Measurements from ENCODE around the gene GPC3.

Gene GPC3

GRCh38 chrX:133749951-133750350, 235.4 kb downstream of the GPC3 start:
- Histone ChIP-seq H3K4me3 (ENCODE audit: insufficient read length, low read depth) (no peak overlapping the region), H3K4me1 (ENCODE audit: insufficient read depth, insufficient read length) (no peaks in the 10 kb centered on the region), H3K36me3 (ENCODE audit: insufficient read depth, insufficient read length, low read length) (no peaks in the 10 kb centered on the region), H3K9me3 (ENCODE audit: insufficient read depth, low read length) (no peaks in the 10 kb centered on the region), H3K9ac (ENCODE audit: insufficient read length, low read depth) (no peak overlapping the region), H3K27me3 (ENCODE audit: insufficient read depth, insufficient read length) (no peaks in the 10 kb centered on the region)
- TF ChIP-seq ZNF274 (IDR thresholded peaks at IDR 0.05; ENCODE audit: low read depth, low read length): no peak
- no peak for TF ChIP-seq SUZ12 (IDR thresholded peaks at IDR 0.05; ENCODE audit: extremely low read depth, insufficient read depth, insufficient read length)
- TF ChIP-seq YY1 (IDR thresholded peaks at IDR 0.05; ENCODE audit: insufficient read depth, insufficient read length): no peak
- no peak for DNase-seq (ENCODE audit: low read depth, low spot score)

GRCh38 chrX:133749370-133749769, 236.0 kb downstream of the GPC3 start:
- H3K4me1 ChIP-seq (ENCODE audit: insufficient read depth, insufficient read length): no peaks in the 10 kb centered on the region
- TF ChIP-seq YY1 (IDR thresholded peaks at IDR 0.05; ENCODE audit: insufficient read depth, insufficient read length): no peak
- no peak for DNase-seq (ENCODE audit: low read depth, low spot score)
- H3K4me3 ChIP-seq (ENCODE audit: insufficient read length, low read depth): no peak overlapping the region
- H3K36me3 ChIP-seq (ENCODE audit: insufficient read depth, insufficient read length, low read length): no peaks in the 10 kb centered on the region
- no peaks in the 10 kb centered on the region for H3K27me3 ChIP-seq (ENCODE audit: insufficient read depth, insufficient read length)
- no peak overlapping the region for H3K9ac ChIP-seq (ENCODE audit: insufficient read length, low read depth)
- no peaks in the 10 kb centered on the region for H3K9me3 ChIP-seq (ENCODE audit: insufficient read depth, low read length)

- H3K4me1 ChIP-seq (ENCODE audit: insufficient read depth, insufficient read length): no peaks in the 10 kb centered on the region
- DNase-seq (ENCODE audit: low read depth, low spot score): no peak
Observed at GRCh38 chrX:133747196-133747595, 238.2 kb downstream of the GPC3 start.

GRCh38 chrX:133746593-133746992, 238.8 kb downstream of the GPC3 start:
- no peaks in the 10 kb centered on the region for H3K9me3 ChIP-seq (ENCODE audit: insufficient read depth, low read length)
- DNase-seq (ENCODE audit: low read depth, low spot score): no peak
- no peaks in the 10 kb centered on the region for H3K36me3 ChIP-seq (ENCODE audit: insufficient read depth, insufficient read length, low read length)
- H3K27me3 ChIP-seq (ENCODE audit: insufficient read depth, insufficient read length): no peaks in the 10 kb centered on the region
- H3K4me3 ChIP-seq (ENCODE audit: insufficient read length, low read depth): no peak overlapping the region
- TF ChIP-seq ZNF274 (IDR thresholded peaks at IDR 0.05; ENCODE audit: low read depth, low read length) (no peak), YY1 (IDR thresholded peaks at IDR 0.05; ENCODE audit: insufficient read depth, insufficient read length) (no peak), SUZ12 (IDR thresholded peaks at IDR 0.05; ENCODE audit: extremely low read depth, insufficient read depth, insufficient read length) (no peak)
- no peak overlapping the region for H3K9ac ChIP-seq (ENCODE audit: insufficient read length, low read depth)
- H3K4me1 ChIP-seq (ENCODE audit: insufficient read depth, insufficient read length): no peaks in the 10 kb centered on the region

More at GRCh38 chrX:133747196-133747595, 238.2 kb downstream of the GPC3 start:
- no peak for TF ChIP-seq YY1 (IDR thresholded peaks at IDR 0.05; ENCODE audit: insufficient read depth, insufficient read length)
- TF ChIP-seq ZNF274 (IDR thresholded peaks at IDR 0.05; ENCODE audit: low read depth, low read length): no peak
- no peak for TF ChIP-seq SUZ12 (IDR thresholded peaks at IDR 0.05; ENCODE audit: extremely low read depth, insufficient read depth, insufficient read length)
- Histone ChIP-seq H3K4me3 (ENCODE audit: insufficient read length, low read depth) (no peak overlapping the region), H3K27me3 (ENCODE audit: insufficient read depth, insufficient read length) (no peaks in the 10 kb centered on the region), H3K9me3 (ENCODE audit: insufficient read depth, low read length) (no peaks in the 10 kb centered on the region), H3K36me3 (ENCODE audit: insufficient read depth, insufficient read length, low read length) (no peaks in the 10 kb centered on the region), H3K9ac (ENCODE audit: insufficient read length, low read depth) (no peak overlapping the region)

- no peak overlapping the region for H3K9ac ChIP-seq (ENCODE audit: insufficient read length, low read depth)
- no peak for DNase-seq (ENCODE audit: low read depth, low spot score)
- H3K4me3 ChIP-seq (ENCODE audit: insufficient read length, low read depth): no peak overlapping the region
- no peaks in the 10 kb centered on the region for H3K9me3 ChIP-seq (ENCODE audit: insufficient read depth, low read length)
- H3K36me3 ChIP-seq (ENCODE audit: insufficient read depth, insufficient read length, low read length): no peaks in the 10 kb centered on the region
- H3K27me3 ChIP-seq (ENCODE audit: insufficient read depth, insufficient read length): no peaks in the 10 kb centered on the region
- no peaks in the 10 kb centered on the region for H3K4me1 ChIP-seq (ENCODE audit: insufficient read depth, insufficient read length)
- TF ChIP-seq ZNF274 (IDR thresholded peaks at IDR 0.05; ENCODE audit: low read depth, low read length): no peak
- no peak for TF ChIP-seq YY1 (IDR thresholded peaks at IDR 0.05; ENCODE audit: insufficient read depth, insufficient read length)
- no peak for TF ChIP-seq SUZ12 (IDR thresholded peaks at IDR 0.05; ENCODE audit: extremely low read depth, insufficient read depth, insufficient read length)
Observed at GRCh38 chrX:133745349-133745748, 240.0 kb downstream of the GPC3 start.

GRCh38 chrX:133742602-133743305, 242.6 kb downstream of the GPC3 start:
- no peaks in the 10 kb centered on the region for H3K4me1 ChIP-seq (ENCODE audit: insufficient read depth, insufficient read length)
- no peaks in the 10 kb centered on the region for H3K9me3 ChIP-seq (ENCODE audit: insufficient read depth, low read length)
- DNase-seq (ENCODE audit: low read depth, low spot score): no peak
- no peak for TF ChIP-seq ZNF274 (IDR thresholded peaks at IDR 0.05; ENCODE audit: low read depth, low read length)
- TF ChIP-seq YY1 (IDR thresholded peaks at IDR 0.05; ENCODE audit: insufficient read depth, insufficient read length): no peak
- TF ChIP-seq SUZ12 (IDR thresholded peaks at IDR 0.05; ENCODE audit: extremely low read depth, insufficient read depth, insufficient read length): no peak
- no peak overlapping the region for H3K4me3 ChIP-seq (ENCODE audit: insufficient read length, low read depth)
- no peaks in the 10 kb centered on the region for H3K27me3 ChIP-seq (ENCODE audit: insufficient read depth, insufficient read length)
- H3K9ac ChIP-seq (ENCODE audit: insufficient read length, low read depth): no peak overlapping the region
- H3K36me3 ChIP-seq (ENCODE audit: insufficient read depth, insufficient read length, low read length): no peaks in the 10 kb centered on the region

GRCh38 chrX:133741303-133741702, 244.1 kb downstream of the GPC3 start:
- Histone ChIP-seq H3K9ac (ENCODE audit: insufficient read length, low read depth) (no peak overlapping the region), H3K4me1 (ENCODE audit: insufficient read depth, insufficient read length) (no peaks in the 10 kb centered on the region), H3K36me3 (ENCODE audit: insufficient read depth, insufficient read length, low read length) (no peaks in the 10 kb centered on the region), H3K27me3 (ENCODE audit: insufficient read depth, insufficient read length) (no peaks in the 10 kb centered on the region), H3K4me3 (ENCODE audit: insufficient read length, low read depth) (no peak overlapping the region), H3K9me3 (ENCODE audit: insufficient read depth, low read length) (no peaks in the 10 kb centered on the region)
- DNase-seq (ENCODE audit: low read depth, low spot score): no peak
- no peak for TF ChIP-seq ZNF274 (IDR thresholded peaks at IDR 0.05; ENCODE audit: low read depth, low read length)
- no peak for TF ChIP-seq SUZ12 (IDR thresholded peaks at IDR 0.05; ENCODE audit: extremely low read depth, insufficient read depth, insufficient read length)
- TF ChIP-seq YY1 (IDR thresholded peaks at IDR 0.05; ENCODE audit: insufficient read depth, insufficient read length): no peak
